Measurements from ENCODE around the gene SHTN1.

SHTN1 gene

GRCh38 chr10:116980041-116980440 lies 24.9 kb downstream of the SHTN1 start:
- H3K9me2 ChIP-seq (replicated peaks; ENCODE audit: control insufficient read depth, low read length) = no peaks in the 10 kb centered on the region
- H3K9me3 ChIP-seq (ENCODE audit: control insufficient read depth, insufficient read depth, low read length) = no peaks in the 10 kb centered on the region
- no peak for TF ChIP-seq EZH2phosphoT487 (IDR thresholded peaks at IDR 0.05; ENCODE audit: borderline replicate concordance, low read length)
- no peaks in the 10 kb centered on the region for H3K36me3 ChIP-seq (ENCODE audit: control insufficient read depth, low read length)
- no peaks in the 10 kb centered on the region for H3F3A ChIP-seq (ENCODE audit: control insufficient read depth, insufficient read depth)
- H3K27ac ChIP-seq (ENCODE audit: low read depth, low read length) = no peak overlapping the region
- H3K4me1 ChIP-seq (ENCODE audit: control insufficient read depth, low read length) = no peaks in the 10 kb centered on the region
- no peaks in the 10 kb centered on the region for H3K27me3 ChIP-seq (ENCODE audit: control insufficient read depth, low read length)
- no peak overlapping the region for H3K4me3 ChIP-seq (ENCODE audit: low read length)
- H3K79me2 ChIP-seq (ENCODE audit: control insufficient read depth, low read length) = no peaks in the 10 kb centered on the region
- H4K20me1 ChIP-seq (ENCODE audit: control insufficient read depth, insufficient read depth, low read depth, low read length) = no peaks in the 10 kb centered on the region
- H3K4me2 ChIP-seq (ENCODE audit: low read length) = no peak overlapping the region

DNA sequence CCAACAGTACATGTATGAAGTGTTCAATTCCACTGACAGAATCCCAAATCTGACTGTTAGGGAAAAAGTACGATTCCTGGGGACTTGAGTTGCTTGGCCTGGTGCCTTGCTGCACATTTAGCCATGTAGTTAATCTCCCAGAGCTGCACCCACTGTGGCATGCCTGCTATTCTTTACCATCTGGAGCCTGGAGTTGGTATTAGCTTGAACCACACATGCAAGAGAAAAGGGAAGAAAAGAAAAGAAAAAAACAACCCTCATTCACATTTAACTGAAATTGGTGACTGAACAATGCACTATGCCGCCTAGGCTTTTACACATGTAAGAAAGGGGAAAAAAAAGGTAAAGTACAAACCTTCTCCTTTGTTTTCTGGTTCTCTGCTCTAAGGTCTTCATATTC lies 26.1 kb downstream of the SHTN1 start:
- Histone ChIP-seq H3K4me3 (ENCODE audit: low read length) (no peak overlapping the region), H3K9me2 (replicated peaks; ENCODE audit: control insufficient read depth, low read length) (no peaks in the 10 kb centered on the region), H3K79me2 (ENCODE audit: control insufficient read depth, low read length) (no peaks in the 10 kb centered on the region), H3K4me2 (ENCODE audit: low read length) (no peak overlapping the region), H3K27me3 (ENCODE audit: control insufficient read depth, low read length) (no peaks in the 10 kb centered on the region), H3K4me1 (ENCODE audit: control insufficient read depth, low read length) (no peaks in the 10 kb centered on the region), H3K9me3 (ENCODE audit: control insufficient read depth, insufficient read depth, low read length) (no peaks in the 10 kb centered on the region), H3K36me3 (ENCODE audit: control insufficient read depth, low read length) (no peaks in the 10 kb centered on the region), H3F3A (ENCODE audit: control insufficient read depth, insufficient read depth) (no peaks in the 10 kb centered on the region), H3K27ac (ENCODE audit: low read depth, low read length) (no peak overlapping the region), H4K20me1 (ENCODE audit: control insufficient read depth, insufficient read depth, low read depth, low read length) (no peaks in the 10 kb centered on the region)
- TF ChIP-seq EZH2phosphoT487 (IDR thresholded peaks at IDR 0.05; ENCODE audit: borderline replicate concordance, low read length) (no peak), CTCF (IDR thresholded peaks at IDR 0.05; ENCODE audit: low read depth, low read length, poor library complexity, severe bottlenecking) (no peak)

- Histone ChIP-seq H3K27ac (ENCODE audit: low read depth, low read length) (no peak overlapping the region), H3K4me3 (ENCODE audit: low read length) (no peak overlapping the region), H3K4me1 (ENCODE audit: control insufficient read depth, low read length) (no peaks in the 10 kb centered on the region), H4K20me1 (ENCODE audit: control insufficient read depth, insufficient read depth, low read depth, low read length) (no peaks in the 10 kb centered on the region), H3K9me3 (ENCODE audit: control insufficient read depth, insufficient read depth, low read length) (no peaks in the 10 kb centered on the region), H3K36me3 (ENCODE audit: control insufficient read depth, low read length) (no peaks in the 10 kb centered on the region), H3K9me2 (replicated peaks; ENCODE audit: control insufficient read depth, low read length) (no peaks in the 10 kb centered on the region), H3K27me3 (ENCODE audit: control insufficient read depth, low read length) (no peaks in the 10 kb centered on the region), H3K79me2 (ENCODE audit: control insufficient read depth, low read length) (no peaks in the 10 kb centered on the region), H3K4me2 (ENCODE audit: low read length) (no peak overlapping the region), H3F3A (ENCODE audit: control insufficient read depth, insufficient read depth) (no peaks in the 10 kb centered on the region)
- TF ChIP-seq EZH2phosphoT487 (IDR thresholded peaks at IDR 0.05; ENCODE audit: borderline replicate concordance, low read length) (no peak), CTCF (IDR thresholded peaks at IDR 0.05; ENCODE audit: low read depth, low read length, poor library complexity, severe bottlenecking) (no peak)
Observed at GRCh38 chr10:116974456-116975005, 30.5 kb downstream of the SHTN1 start.

DNA sequence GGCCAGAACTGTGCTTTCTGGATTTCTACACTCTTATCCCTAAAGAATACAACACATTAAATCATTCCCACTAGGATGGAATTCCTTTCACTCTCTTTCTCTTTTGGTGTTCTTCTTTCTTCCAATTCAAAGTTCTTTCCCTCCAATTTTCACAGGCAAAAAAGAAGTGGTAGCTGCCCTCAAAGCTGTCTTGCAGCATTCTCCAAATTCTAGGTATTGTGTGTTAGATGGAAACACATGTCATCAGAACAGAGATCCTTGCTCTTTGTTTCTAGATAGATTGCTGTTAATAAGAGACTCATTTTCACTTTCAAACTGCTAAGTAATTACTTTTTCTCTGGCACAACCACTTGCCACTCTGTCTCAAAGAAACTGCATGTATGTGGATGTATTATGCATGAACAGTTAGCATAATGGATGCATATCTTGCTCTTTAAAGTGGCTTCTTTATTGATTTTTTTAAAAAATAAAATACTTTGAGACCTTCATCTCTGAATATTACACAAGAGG lies 31.0 kb downstream of the SHTN1 start:
- TF ChIP-seq EZH2phosphoT487 (IDR thresholded peaks at IDR 0.05; ENCODE audit: borderline replicate concordance, low read length) (no peak), CTCF (IDR thresholded peaks at IDR 0.05; ENCODE audit: low read depth, low read length, poor library complexity, severe bottlenecking) (no peak)
- Histone ChIP-seq H3K4me3 (ENCODE audit: low read length) (no peak overlapping the region), H3K27me3 (ENCODE audit: control insufficient read depth, low read length) (no peaks in the 10 kb centered on the region), H3K9me2 (replicated peaks; ENCODE audit: control insufficient read depth, low read length) (no peaks in the 10 kb centered on the region), H3K4me1 (ENCODE audit: control insufficient read depth, low read length) (no peaks in the 10 kb centered on the region), H3K36me3 (ENCODE audit: control insufficient read depth, low read length) (no peaks in the 10 kb centered on the region), H3K79me2 (ENCODE audit: control insufficient read depth, low read length) (no peaks in the 10 kb centered on the region), H3K27ac (ENCODE audit: low read depth, low read length) (no peak overlapping the region), H3K4me2 (ENCODE audit: low read length) (no peak overlapping the region), H3F3A (ENCODE audit: control insufficient read depth, insufficient read depth) (no peaks in the 10 kb centered on the region), H3K9me3 (ENCODE audit: control insufficient read depth, insufficient read depth, low read length) (no peaks in the 10 kb centered on the region), H4K20me1 (ENCODE audit: control insufficient read depth, insufficient read depth, low read depth, low read length) (no peaks in the 10 kb centered on the region)

All from DOHH2 (cell line).